ENCODE results near the gene BSPRY.

BSPRY gene

DNA sequence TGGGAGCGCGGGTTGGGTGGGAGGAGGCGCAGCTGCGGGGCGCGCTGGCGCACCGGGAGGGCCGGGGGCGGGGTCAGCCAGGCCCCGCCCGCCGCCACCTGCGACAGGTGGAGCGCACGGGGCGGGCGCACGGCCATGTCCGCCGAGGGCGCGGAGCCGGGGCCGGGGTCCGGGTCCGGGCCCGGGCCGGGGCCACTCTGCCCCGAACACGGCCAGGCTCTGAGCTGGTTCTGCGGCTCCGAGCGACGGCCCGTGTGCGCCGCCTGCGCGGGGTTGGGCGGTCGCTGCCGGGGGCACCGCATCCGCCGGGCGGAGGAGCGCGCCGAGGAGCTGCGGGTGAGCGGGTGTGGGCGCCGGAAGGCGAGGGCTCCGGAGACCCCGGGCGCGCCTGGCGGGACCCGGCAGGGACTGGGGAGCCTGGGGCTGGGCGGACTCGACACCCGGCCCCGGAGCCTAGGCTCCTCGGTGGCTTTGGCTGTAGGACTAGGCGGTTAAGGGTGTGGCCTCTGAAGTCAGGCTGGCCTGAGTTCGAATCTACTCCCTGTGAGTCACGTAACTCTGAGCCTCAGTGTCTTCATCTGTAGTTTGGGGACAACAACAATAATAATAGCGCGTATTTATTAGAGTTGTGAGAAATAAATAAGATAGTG, at the start of gene BSPRY:
TSS of gene BSPRY (plus strand) at position 97 of the 650 bp plus-strand sequence. CDS start at position 136, 39 bp downstream.
- DNase-seq (ENCODE audit: low spot score), result peak; percentile 37

DNA sequence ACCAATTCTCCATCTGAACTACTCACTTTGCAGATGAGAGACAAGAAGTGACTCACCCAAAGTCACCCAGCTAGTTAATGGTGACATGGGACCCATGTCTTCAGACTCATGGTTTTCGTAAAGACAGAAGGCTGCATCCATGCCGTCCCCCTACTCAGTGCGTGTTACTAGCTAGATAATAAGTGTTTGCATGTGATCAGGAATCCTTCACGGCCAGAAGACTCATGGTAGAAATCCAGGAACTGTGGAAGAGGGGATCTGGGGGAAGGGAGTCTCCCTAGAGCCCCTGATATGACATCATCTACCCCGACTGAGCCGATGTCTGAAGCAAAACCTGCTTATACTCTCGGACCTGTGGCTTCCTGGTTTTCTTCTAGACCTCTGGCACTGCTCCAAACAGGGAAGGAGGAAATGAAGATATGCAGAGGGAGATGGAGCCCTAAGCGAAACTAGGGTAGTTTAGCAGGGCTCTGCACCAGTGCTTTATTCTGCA, 49.5 kb upstream of the BSPRY start:
- DNase-seq (ENCODE audit: low spot score), result no peak

DNA sequence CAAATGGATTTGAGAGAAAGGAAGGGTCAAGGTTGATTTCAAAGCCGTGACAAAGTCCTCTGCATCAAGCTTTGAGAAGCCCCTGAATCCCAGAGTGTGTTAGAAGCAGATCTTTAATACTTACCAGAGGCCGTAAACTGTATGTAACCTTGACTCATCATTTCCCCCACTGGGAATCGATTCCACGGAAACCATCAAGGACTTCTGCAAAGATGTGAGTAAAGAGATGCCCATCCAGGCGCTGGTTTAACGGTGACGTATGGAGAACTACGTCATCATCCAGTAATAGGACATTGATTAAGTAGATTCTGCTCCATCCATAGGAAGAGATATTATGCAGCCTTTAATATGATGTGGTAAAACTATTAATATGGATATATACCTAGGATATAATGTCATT, 47.8 kb upstream of the BSPRY start:
- DNase-seq (ENCODE audit: low spot score), result no peak

DNA sequence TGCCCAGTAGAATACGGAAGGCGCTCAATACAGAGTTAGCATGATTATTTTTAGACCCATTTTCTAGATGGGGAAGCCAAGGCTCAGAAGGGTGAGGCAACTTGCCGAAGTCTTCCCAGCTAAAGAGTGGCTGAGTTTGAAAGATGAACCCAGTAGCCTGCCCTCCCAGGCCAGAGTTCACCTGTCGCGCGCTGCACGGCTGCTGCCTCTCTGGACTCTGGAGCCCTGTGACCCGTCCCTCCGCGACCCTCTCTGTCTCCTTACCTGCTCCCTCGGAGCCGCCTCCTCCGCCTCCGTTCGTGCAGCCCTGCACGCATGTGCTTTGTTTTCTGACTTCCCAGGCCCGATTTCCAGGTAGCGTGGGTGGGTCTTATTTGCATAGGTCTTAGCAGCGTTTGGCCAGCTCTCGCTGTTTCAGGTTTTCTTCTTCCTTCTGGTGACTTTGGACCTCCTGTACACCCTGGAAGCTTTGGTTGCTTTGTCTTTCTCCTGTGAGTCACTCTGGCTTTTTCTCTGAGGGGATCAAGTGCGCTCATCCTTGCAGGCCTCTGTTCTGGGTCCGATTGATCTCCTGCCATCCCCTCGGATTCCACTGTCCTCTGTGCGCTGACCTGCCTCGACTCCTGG, 46.4 kb upstream of the BSPRY start, which contains the start of gene RNF183:
TSS of gene RNF183 (minus strand) at position 585 of the 627 bp plus-strand sequence. CDS start 5,192 bp downstream, outside the sequence.
- DNase-seq (ENCODE audit: low spot score), result no peak

DNA sequence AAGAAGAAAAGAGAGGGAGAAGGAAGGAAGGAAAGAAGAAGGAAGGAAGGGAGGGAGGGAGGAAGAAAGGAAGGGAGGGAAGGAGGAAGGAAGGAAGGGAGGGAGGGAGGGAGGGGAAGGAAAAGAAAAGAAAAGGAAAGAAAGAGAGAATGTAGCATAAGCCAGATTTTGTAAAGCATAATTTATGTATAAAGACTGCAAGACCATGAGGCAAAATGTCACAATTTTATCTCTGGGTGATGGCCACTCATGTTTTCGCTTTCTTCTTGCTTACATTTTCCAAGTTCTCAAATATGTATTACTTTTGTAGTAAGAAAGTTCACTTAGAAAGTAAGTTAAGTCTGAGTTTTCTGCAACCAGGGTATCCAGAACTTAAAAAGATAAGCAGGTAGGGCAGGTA, 42.8 kb upstream of the BSPRY start:
- DNase-seq (ENCODE audit: low spot score), result no peak

- DNase-seq (ENCODE audit: low spot score), result no peak
Observed at GRCh38 chr9:113307396-113307975, 41.9 kb upstream of the BSPRY start.

GRCh38 chr9:113309204-113309813, 40.0 kb upstream of the BSPRY start:
- DNase-seq (ENCODE audit: low spot score), result peak; percentile 50

DNA sequence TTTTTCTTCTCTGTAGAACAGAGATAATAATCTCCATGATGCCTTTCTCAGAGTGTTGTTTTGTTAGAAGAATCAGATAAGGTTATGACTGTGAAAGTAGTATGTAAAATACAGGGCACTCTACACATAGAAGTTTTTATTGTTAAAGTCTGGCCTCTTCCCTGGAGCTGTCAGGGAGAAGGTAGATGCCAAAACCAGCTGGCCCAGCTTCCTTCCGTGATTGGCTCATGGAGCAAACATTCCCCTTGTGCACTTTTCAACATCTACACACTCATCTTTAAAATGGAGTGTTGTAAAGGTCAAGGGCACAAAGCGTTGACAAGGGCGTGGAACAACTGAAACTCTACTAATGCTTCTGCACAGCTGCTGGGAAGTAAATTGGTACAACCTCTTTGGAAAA, 38.8 kb upstream of the BSPRY start:
- no peak for DNase-seq (ENCODE audit: low spot score)

DNA sequence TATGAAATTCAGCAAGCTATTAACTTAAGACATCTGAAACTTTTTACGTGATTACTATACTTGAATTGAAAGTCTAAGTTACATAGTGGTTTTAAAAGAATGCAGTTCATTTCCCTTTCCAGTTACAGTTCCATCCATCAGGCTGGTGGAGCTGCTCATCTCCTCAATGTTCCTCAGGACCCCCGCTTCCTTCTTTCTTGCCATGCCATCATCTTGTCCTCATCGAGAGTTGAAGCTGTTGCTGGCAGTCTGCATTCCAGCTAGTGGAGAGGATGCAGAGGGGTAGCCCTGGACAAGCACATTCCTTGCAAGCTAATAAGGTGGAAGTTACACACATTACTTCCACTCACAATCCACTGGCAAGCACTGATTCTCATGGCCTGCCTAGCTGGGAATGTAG, 37.4 kb upstream of the BSPRY start:
- no peak for DNase-seq (ENCODE audit: low spot score)

GRCh38 chr9:113313261-113313660, 36.1 kb upstream of the BSPRY start:
- no peak for DNase-seq (ENCODE audit: low spot score)

DNA sequence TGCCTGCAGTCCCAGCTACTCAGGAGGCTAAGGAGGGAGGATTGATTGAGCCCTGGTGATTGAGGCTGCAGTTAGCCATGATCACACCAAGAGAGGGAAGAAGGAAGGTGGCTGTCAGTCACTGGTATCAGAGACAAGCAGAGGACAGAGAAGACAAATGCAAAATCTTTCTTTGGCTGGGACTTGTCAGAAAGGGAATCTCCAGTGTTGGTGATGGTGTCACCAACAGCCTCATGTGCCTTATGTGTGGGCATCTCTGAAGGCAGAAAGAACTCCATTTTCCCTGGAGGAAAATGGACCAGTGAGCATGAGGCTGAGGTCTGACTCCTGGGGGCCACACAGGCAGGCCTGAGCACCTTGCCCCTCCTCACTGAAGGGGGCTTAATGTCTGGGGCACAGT, 34.1 kb upstream of the BSPRY start:
- no peak for DNase-seq (ENCODE audit: low spot score)

GRCh38 chr9:113316030-113316429, 33.3 kb upstream of the BSPRY start:
- DNase-seq (ENCODE audit: low spot score), result no peak

- no peak for DNase-seq (ENCODE audit: low spot score)
Observed at GRCh38 chr9:113317777-113318176, 31.6 kb upstream of the BSPRY start.

DNA sequence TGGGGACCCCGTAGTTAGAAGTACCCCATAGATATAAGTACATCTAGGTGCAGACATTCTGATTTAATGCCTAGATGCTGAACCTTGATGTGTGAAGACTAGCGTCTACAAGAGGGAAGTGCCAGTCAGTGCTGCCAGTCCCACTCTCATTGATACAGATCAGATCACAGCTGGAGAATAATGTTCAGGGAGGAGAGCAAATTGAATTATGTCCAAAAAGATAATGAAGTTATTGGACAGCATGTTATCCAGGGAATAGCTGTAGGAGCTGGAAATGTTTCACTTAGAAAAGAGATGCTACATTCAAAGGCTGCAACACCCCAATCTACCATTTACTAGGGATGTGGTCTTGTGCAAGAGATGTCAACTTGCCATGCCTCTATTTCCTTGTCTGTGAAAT, 30.3 kb upstream of the BSPRY start:
- DNase-seq (ENCODE audit: low spot score), result no peak

DNA sequence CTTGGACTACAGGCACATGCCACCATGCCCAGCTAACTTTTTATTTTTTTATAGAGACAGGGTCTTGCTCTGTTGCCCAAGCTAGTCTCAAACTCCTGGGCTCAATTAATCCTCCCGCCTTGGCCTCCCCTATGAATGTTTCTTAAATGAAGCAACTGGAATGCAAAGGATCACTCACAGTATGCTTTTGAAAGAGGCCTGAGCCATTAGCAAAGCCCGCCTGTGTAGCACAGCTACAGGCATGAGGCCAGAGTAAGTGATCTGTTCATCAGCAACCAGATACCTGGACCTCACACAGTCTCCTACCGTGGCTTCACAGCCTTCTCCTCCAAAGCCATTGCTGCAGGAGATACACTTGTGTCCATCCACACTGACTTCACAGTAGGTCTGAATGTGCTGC, 29.3 kb upstream of the BSPRY start:
- no peak for DNase-seq (ENCODE audit: low spot score)

- no peak for DNase-seq (ENCODE audit: low spot score)
Observed at GRCh38 chr9:113322671-113323070, 26.7 kb upstream of the BSPRY start.

GRCh38 chr9:113326230-113326629, 23.1 kb upstream of the BSPRY start:
- DNase-seq (ENCODE audit: low spot score), result no peak

DNA sequence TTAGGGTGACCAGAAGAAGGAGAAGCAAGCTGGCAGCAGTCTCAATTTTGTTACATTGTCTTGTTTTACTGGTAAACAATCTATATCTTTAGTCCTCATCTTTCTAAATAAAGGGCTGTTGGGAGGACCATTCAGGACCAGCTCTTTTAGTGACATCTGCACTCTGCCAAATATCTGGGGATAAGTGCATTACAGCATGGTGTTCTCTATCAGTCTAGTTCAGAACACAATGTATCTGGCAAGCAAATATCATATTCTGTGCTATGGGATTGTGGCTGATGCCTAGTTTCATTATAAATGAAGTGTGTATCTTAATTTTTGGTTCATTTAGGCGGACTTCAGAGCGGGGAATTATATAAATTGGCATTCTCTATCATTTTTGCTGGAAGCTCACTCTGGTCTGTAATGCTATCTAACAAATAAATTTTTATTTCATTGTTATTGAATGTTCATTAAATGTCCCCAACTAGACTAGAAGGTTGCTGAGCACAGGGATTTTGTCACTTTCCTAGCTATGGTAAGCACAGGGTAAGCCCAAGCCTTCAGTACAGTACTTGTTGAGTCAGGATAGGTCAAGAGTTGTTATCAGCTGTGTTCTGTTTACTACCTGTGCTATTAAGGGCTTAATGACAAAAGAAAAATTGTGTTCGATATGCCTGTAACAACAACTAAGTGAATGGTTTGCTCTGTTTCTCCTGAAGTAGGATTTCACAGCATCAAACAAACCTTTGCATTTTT, 21.1 kb upstream of the BSPRY start:
- no peak for DNase-seq (ENCODE audit: low spot score)

DNA sequence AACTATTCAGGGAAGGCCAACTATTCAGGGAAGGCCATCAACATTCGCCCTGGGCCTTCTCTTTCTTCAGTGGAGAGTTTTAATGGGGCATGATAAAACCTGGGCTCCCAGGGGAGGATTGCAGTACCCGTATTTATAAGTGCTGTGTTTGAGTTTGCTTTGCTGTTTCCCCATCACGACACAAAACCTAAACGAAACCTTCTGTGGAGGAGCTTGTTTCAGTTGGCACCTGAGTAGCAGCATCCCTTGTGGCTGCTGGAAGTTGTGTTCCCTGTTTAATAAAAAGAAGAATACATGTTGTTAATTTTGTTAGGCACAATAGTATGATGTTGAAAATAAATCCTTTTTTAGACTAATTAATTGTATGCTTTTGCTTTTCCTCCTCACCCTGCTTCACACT, 17.6 kb upstream of the BSPRY start:
- DNase-seq (ENCODE audit: low spot score), result no peak

DNA sequence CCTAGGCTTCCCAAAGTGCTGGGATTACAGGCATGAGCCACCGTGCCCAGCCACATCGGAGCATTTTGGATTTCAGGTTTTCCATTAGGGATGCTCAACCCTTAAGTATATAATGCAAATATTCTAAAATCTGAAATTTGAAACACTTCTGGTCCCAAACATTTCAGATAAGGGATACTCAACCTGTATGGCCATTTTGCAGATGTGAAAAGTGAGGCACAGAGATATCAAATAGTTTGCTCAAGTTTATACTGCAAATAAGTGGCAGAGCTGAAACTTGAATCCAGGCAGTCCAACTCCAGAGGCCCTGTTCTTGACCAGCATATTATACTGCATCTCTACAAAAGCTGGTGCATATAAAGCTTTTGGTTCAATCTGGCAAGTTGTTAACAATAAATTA, 11.6 kb upstream of the BSPRY start:
- no peak for DNase-seq (ENCODE audit: low spot score)

DNA sequence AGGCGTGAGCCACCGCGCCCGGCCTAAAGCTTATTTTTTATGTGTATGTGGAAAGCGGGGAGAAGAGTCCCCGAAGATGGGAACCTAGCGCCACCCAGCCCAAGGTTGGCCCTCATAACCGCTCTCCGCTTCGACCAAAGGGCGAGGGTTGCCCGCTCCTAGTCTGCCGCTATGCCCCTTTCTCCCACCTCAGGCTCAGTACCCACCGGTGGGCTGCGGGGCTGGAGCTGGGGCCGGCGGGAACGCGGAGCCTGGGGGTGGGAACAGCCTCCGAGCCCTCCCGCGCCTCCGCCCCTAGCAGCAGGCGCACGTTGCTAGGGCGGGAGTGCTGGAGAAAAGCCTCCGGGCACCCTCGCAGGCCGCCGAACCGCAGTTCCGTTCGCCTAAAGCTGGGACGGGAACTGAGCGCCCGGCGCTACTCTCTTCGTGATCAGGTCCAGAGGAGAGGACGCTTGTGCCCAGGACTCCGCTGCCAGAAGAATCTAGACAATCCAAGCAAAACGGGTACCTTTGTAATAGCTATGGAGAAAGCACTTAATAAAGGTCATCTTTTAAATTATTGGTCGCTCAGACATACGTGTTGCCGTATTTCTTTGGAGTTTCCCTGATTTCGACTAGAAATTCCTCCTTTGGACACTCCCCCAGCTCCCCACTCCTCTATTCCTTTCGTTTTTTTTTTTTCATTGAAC, 9.2 kb upstream of the BSPRY start, which contains the start of gene WDR31:
TSS of gene WDR31 (minus strand) at position 265 of the 689 bp plus-strand sequence. CDS start 8,253 bp downstream, outside the sequence.
- DNase-seq (ENCODE audit: low spot score), result peak; percentile 95

All from AG08396 (cell line).